ENCODE data around the gene NECTIN1. TPM values are rescaled to one million over a fixed set of nuclear protein-coding genes. Genes with fewer than 3 reads are reported as not detected.
"Not testable (repeated sequence)": the region's sequence is repeated elsewhere in the genome, so short reads cannot be mapped to it uniquely, and the experiment has no call there.

The NECTIN1 gene
- total RNA-seq, 2 donors from 2014 or later, result 5.2 to 5.3 TPM

GRCh38 chr11:119602745-119603373 is 126.1 kb downstream of the NECTIN1 start:
- Mint-ChIP-seq H3K4me1 (peaks cover 2% of the 10 kb centered on the region), H3K27me3 (peaks cover 56% of the 10 kb centered on the region), H3K36me3 (ENCODE audit: low read depth) (no peaks in the 10 kb centered on the region), H3K4me3 (no peak overlapping the region), H3K27ac (no peak overlapping the region)
- H3K9me3 ChIP-seq (ENCODE audit: control insufficient read depth, low read length, poor library complexity, severe bottlenecking), result no peaks in the 10 kb centered on the region
- ATAC-seq, result no peak
- DNase-seq, result no peak

- no peaks in the 10 kb centered on the region for H3K9me3 ChIP-seq (ENCODE audit: control insufficient read depth, low read length, poor library complexity, severe bottlenecking)
- Mint-ChIP-seq H3K4me3 (no peak overlapping the region), H3K4me1 (no peaks in the 10 kb centered on the region), H3K36me3 (ENCODE audit: low read depth) (no peaks in the 10 kb centered on the region), H3K27me3 (peaks cover 51% of the 10 kb centered on the region), H3K27ac (no peak overlapping the region)
- DNase-seq (no peak), ATAC-seq (no peak)
Measured at GRCh38 chr11:119599864-119600541, 129.0 kb downstream of the NECTIN1 start.

GRCh38 chr11:119595941-119596340 is 133.1 kb downstream of the NECTIN1 start:
- not testable (repeated sequence) for H3K36me3 Mint-ChIP-seq (ENCODE audit: low read depth); DNase-seq; H3K4me1 Mint-ChIP-seq; H3K4me3 Mint-ChIP-seq; H3K27ac Mint-ChIP-seq; H3K9me3 ChIP-seq (ENCODE audit: control insufficient read depth, low read length, poor library complexity, severe bottlenecking); ATAC-seq
- H3K27me3 Mint-ChIP-seq, result peaks cover 39% of the 10 kb centered on the region

DNA sequence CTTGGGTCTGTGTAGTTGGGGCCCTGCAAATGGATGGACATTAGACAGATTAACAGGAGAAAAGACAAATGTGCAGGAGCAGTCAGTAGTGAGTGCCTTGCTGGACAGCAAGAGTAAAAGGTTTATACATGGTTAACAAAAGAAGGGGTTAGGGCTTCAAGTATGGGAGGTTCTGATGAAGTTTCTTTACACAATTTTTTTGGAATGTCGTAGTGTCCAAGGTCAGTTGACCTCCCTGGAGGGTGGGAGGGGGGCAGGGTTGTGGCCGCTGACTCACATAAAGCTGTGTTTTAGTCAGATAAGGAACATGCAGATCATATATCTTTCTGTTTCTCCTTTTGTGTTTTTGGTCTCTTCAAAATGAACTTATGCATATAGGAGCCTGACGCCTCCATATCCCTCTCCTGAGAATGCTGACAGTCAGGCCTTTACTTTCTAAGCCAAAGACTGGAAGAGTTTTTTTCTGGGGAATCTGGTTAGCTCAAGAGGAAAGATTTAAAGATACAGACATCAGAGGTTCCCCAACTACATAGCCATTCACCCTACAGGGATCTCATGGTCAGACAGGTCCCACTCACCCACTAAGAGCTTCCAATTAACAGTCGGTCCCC is 134.3 kb downstream of the NECTIN1 start:
- Mint-ChIP-seq H3K36me3 (ENCODE audit: low read depth) (peaks cover 2% of the 10 kb centered on the region), H3K4me1 (no peaks in the 10 kb centered on the region), H3K4me3 (no peak overlapping the region), H3K27ac (no peak overlapping the region), H3K27me3 (peaks cover 42% of the 10 kb centered on the region)
- ATAC-seq (no peak), DNase-seq (no peak)
- no peaks in the 10 kb centered on the region for H3K9me3 ChIP-seq (ENCODE audit: control insufficient read depth, low read length, poor library complexity, severe bottlenecking)

DNA sequence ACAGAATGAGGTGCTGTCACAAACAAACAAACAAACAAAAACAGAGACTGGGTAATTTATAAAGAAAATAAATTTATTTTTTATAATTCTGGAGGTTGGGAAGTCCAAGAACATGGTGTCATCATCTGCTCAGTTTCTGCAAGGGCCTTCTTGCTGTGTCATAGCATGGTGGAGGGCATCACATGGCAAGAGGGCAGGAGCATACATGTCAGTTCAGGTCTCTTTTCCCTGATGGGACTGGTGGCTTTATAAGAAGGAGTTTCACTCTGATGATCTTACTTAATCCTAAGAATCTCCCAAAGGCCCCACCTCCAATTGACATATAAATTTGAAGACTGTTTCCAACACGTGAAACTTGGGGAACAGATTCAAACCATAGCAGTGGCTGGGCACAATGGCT is 135.7 kb downstream of the NECTIN1 start:
- H3K9me3 ChIP-seq (ENCODE audit: control insufficient read depth, low read length, poor library complexity, severe bottlenecking), result no peaks in the 10 kb centered on the region
- peaks cover 2% of the 10 kb centered on the region for H3K36me3 Mint-ChIP-seq (ENCODE audit: low read depth)
- no peaks in the 10 kb centered on the region for H3K4me1 Mint-ChIP-seq
- DNase-seq (no peak), ATAC-seq (no peak)
- H3K4me3 Mint-ChIP-seq, result no peak overlapping the region
- H3K27me3 Mint-ChIP-seq, result peaks cover 47% of the 10 kb centered on the region
- no peak overlapping the region for H3K27ac Mint-ChIP-seq

DNA sequence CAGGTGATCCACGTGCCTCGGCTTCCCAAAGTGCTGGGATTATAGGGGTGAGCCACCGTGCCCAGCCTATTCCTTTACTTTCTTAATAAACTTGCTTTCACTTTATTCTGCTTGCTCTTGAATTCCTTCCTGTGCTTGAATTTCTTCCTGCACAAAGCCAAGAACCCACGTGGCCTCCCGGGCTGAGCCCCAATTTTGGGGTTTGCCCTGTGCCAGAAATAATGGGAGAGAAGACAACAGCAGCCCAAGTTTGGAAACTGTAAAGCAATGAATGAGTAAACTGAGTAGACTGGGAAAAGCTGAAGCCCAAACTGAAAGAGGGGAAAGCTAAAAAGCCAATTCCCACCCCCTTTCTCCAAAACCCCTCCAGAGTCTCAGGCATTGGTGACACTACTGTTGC is 136.4 kb downstream of the NECTIN1 start:
- H3K36me3 Mint-ChIP-seq (ENCODE audit: low read depth), result peaks cover 2% of the 10 kb centered on the region
- H3K9me3 ChIP-seq (ENCODE audit: control insufficient read depth, low read length, poor library complexity, severe bottlenecking), result no peaks in the 10 kb centered on the region
- DNase-seq (no peak), ATAC-seq (no peak)
- no peak overlapping the region for H3K4me3 Mint-ChIP-seq
- H3K27me3 Mint-ChIP-seq, result peaks cover 47% of the 10 kb centered on the region
- no peaks in the 10 kb centered on the region for H3K4me1 Mint-ChIP-seq
- H3K27ac Mint-ChIP-seq, result no peak overlapping the region

GRCh38 chr11:119591836-119592310 is 137.1 kb downstream of the NECTIN1 start:
- peaks cover 2% of the 10 kb centered on the region for H3K36me3 Mint-ChIP-seq (ENCODE audit: low read depth)
- H3K27me3 Mint-ChIP-seq, result peaks cover 48% of the 10 kb centered on the region
- DNase-seq (no peak), ATAC-seq (no peak)
- H3K27ac Mint-ChIP-seq, result no peak overlapping the region
- peak overlapping the region; percentile 16 for H3K4me3 Mint-ChIP-seq
- no peaks in the 10 kb centered on the region for H3K4me1 Mint-ChIP-seq
- no peaks in the 10 kb centered on the region for H3K9me3 ChIP-seq (ENCODE audit: control insufficient read depth, low read length, poor library complexity, severe bottlenecking)

DNA sequence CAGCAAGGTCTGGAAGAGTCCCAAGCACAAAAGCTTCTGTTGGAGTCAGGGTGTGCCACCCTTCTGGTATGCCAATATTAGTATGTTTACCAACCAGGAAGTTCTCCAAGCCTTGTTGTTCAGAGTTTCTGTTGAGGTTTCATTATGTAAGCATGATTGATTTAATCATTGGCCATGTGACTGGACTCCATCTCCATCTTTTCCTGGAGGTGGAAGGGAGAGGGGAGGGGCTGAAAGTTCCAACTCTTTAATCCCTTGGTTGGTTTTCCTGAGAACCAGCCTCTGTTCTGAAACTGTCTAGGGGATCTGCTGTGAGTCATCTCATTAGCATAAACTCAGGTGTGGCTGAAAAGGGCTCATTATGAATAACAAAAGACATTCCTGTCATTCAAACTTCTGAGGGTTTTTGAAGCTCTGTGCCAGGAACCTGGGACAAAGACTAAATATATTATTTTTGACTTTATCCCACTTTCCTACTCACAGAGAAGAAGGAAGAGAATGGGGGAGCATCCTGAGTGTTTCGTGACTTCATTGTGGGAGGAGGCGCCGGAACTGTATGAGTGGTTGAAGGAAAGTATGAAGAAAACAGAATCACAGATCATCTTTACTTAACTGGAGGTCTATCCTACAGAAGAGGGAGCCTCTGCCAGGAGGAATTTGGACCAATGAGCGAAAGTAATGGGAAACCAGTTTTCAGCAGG is 138.2 kb downstream of the NECTIN1 start:
- H3K27ac Mint-ChIP-seq, result no peak overlapping the region
- peaks cover 2% of the 10 kb centered on the region for H3K36me3 Mint-ChIP-seq (ENCODE audit: low read depth)
- no peak for ATAC-seq
- peaks cover 52% of the 10 kb centered on the region for H3K27me3 Mint-ChIP-seq
- H3K4me3 Mint-ChIP-seq, result no peak overlapping the region
- H3K9me3 ChIP-seq (ENCODE audit: control insufficient read depth, low read length, poor library complexity, severe bottlenecking), result no peaks in the 10 kb centered on the region
- no peak for DNase-seq
- no peaks in the 10 kb centered on the region for H3K4me1 Mint-ChIP-seq

DNA sequence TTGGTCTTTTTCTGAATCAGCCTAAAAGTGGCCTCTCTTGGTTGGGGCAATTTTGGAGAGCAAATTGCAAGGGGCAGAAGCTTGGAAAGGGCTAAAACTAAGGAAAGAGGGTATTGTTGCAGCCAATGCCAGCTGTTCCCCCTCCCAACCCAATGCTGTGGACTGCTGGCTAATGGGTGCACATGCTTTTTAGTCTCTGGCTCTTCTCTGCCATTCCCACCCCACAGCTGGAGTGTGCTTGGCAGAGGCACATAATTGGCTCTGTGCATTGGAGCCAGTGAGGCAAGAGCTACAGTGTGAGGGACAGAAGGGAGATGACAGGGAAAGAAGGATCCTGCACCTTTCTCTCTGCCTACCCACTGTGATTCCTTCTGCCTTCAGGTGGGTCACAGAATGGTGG is 140.0 kb downstream of the NECTIN1 start:
- Mint-ChIP-seq H3K4me1 (peaks cover 7% of the 10 kb centered on the region), H3K27me3 (peaks cover 52% of the 10 kb centered on the region), H3K4me3 (no peak overlapping the region), H3K36me3 (ENCODE audit: low read depth) (peaks cover 2% of the 10 kb centered on the region), H3K27ac (no peak overlapping the region)
- ATAC-seq (no peak), DNase-seq (no peak)
- no peaks in the 10 kb centered on the region for H3K9me3 ChIP-seq (ENCODE audit: control insufficient read depth, low read length, poor library complexity, severe bottlenecking)
